Measurements from ENCODE around the gene METTL1. TPM values are rescaled to one million over a fixed set of nuclear protein-coding genes. Genes with fewer than 3 reads are reported as not detected.

METTL1 gene
- total RNA-seq, 3 donors from 2014 or later, result 10.1 to 15.3 (median 10.6) TPM

DNA sequence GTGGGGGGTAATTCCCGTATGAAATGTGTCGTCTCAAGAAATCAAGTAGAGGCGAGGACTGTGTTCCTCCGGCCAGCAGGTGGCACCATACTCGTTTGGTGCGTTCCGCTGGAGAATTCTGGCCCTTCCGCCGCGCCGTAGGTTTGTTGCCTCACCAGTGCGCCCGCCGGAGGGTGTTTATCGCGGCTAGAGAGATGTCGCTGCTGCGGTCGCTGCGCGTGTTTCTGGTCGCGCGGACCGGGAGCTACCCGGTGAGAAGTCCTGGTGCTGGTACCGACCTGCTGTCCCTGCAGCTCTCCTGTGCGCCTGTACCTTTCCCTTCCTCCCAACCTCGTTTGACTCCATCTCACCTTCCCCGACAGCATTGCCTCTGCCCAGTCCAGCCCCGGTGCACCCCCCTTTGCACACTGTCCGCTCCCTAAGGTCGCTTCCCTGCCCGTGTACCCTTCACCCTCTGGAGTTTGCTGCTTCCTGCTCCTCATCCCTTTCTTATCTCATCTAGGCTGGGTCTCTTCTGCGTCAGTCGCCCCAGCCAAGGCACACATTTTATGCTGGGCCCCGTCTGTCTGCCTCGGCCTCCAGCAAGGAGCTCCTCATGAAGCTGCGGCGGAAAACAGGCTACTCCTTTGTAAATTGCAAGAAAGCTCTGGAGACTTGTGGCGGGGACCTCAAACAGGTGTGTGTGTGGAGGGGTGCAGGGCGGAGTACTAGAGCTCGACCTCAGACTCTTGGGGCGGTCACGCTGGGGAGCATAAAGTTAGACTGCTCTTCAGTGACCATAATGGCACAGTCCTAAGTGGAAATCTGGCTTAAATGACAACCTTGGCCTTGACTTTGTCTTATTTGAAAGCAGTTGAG lies 10.9 kb upstream of the METTL1 start, which contains the start of gene TSFM:
Gene TSFM, plus strand, starts transcription at position 180 of the 858 bp plus-strand sequence. Its CDS starts 15 bp downstream, at position 195.
- DNase-seq, result peak; percentile 96 to 99 (median 97)
- ATAC-seq, result peak; percentile 100
- TF ChIP-seq, protein P1, sequence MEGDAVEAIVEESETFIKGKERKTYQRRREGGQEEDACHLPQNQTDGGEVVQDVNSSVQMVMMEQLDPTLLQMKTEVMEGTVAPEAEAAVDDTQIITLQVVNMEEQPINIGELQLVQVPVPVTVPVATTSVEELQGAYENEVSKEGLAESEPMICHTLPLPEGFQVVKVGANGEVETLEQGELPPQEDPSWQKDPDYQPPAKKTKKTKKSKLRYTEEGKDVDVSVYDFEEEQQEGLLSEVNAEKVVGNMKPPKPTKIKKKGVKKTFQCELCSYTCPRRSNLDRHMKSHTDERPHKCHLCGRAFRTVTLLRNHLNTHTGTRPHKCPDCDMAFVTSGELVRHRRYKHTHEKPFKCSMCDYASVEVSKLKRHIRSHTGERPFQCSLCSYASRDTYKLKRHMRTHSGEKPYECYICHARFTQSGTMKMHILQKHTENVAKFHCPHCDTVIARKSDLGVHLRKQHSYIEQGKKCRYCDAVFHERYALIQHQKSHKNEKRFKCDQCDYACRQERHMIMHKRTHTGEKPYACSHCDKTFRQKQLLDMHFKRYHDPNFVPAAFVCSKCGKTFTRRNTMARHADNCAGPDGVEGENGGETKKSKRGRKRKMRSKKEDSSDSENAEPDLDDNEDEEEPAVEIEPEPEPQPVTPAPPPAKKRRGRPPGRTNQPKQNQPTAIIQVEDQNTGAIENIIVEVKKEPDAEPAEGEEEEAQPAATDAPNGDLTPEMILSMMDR (IDR thresholded peaks at IDR 0.05), result peak; percentile 73
- Histone ChIP-seq H3K4me3 (peak within 1 kb of the TSS; percentile 75), H3K4me1 (ENCODE audit: low read depth) (peaks cover 10% of the 10 kb centered on the region), H3K36me3 (ENCODE audit: low read depth) (peaks cover 10% of the 10 kb centered on the region), H3K9me3 (no peaks in the 10 kb centered on the region)
- intact Hi-C loops (cut with DNase I, micrococcal nuclease), result no loop called here

DNA sequence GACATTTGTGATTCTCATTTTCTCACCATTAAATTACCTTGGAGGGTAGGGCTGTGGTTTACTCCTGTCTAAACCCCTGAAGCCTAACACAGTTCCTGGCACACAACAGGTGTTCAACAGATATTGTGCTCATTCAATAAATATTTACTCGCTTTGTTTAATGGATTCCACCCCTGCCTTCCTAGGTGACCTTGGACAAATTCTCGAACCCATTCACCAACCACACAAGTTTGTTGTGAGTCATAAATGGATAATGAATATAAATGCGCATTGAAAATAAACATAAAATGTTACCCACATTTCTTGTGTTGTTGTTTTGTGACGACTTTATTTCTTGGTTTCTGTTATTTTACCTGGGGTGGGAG lies 10.3 kb upstream of the METTL1 start:
- Histone ChIP-seq H3K36me3 (ENCODE audit: low read depth) (peaks cover 10% of the 10 kb centered on the region), H3K4me3 (no peak overlapping the region), H3K9me3 (no peaks in the 10 kb centered on the region), H3K4me1 (ENCODE audit: low read depth) (peaks cover 10% of the 10 kb centered on the region)
- DNase-seq, result no peak
- TF ChIP-seq, protein P1 (IDR thresholded peaks at IDR 0.05), result no peak
- intact Hi-C loops (cut with DNase I, micrococcal nuclease), result no loop called here
- no peak for ATAC-seq

DNA sequence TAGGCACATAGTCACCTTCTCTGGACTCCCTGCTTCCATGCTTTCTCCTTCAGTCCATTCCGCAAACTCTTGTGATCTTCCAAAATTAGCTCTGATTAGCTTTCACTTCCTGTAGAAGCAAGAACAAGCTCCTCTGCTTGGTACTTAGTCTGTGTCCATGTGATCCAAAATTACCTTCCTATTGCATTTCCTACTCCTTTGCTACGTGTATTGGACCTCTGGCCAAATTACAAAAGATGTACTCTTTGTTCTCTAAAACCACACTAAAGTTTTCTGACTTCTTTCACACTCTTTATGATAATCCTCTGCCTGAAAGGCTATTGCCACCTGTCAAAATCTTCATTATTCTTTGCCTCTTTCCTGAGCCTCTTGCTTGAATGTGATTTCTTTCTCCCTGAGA lies 9.9 kb upstream of the METTL1 start:
- H3K4me1 ChIP-seq (ENCODE audit: low read depth), result peaks cover 10% of the 10 kb centered on the region
- intact Hi-C loops (cut with DNase I, micrococcal nuclease), result no loop called here
- no peak overlapping the region for H3K4me3 ChIP-seq
- DNase-seq, result no peak
- peaks cover 8% of the 10 kb centered on the region for H3K36me3 ChIP-seq (ENCODE audit: low read depth)
- no peak for ATAC-seq
- TF ChIP-seq, protein P1 (IDR thresholded peaks at IDR 0.05), result no peak
- H3K9me3 ChIP-seq, result no peaks in the 10 kb centered on the region

DNA sequence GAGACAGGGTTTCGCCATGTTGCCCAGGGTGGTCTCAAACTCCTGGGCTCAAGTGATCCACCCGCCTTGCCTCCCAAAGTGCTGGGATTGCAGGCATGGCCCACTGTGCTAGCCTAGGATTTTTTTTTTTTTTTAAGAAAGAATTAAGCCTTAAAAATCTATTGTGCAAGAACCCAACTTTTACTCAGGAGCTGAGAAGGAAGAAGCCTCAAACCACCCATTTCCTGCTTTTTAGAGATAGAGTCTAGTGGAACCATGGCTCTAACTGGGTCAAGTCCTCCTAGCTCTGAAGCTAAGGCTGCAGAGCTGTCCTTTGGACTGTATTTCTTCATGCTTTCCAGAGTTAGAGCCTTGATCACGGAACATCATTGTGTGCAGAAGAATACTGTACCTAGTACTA lies 9.3 kb upstream of the METTL1 start:
- TF ChIP-seq, protein P1 (IDR thresholded peaks at IDR 0.05), result no peak
- ATAC-seq, result no peak
- peaks cover 2% of the 10 kb centered on the region for H3K36me3 ChIP-seq (ENCODE audit: low read depth)
- no peak for DNase-seq
- intact Hi-C loops (cut with DNase I, micrococcal nuclease), result no loop called here
- peaks cover 10% of the 10 kb centered on the region for H3K4me1 ChIP-seq (ENCODE audit: low read depth)
- no peaks in the 10 kb centered on the region for H3K9me3 ChIP-seq
- no peak overlapping the region for H3K4me3 ChIP-seq

DNA sequence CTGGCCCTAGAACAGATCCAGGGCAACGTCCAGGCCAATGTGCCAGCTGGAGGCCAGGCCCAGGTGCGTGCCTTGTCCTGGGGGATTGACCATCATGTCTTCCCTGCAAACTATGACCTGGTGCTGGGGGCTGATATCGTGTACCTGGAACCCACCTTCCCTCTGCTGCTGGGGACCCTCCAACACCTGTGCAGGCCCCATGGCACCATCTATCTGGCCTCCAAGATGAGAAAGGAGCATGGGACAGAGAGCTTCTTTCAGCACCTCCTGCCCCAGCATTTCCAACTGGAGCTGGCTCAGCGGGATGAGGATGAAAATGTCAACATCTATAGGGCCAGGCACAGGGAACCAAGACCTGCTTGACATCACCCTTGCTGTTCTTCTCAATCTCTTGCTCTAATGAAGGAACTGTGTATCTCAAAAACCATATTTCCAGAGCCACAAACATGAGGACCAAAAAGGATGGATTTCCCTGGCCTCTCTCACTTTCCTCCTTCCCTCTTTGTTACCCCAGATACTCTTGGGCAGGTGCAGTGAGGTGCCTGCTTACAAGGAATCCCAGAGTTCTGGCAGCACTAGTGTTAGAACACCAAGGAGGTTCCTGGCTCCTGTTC lies 8.5 kb upstream of the METTL1 start:
- DNase-seq (no peak), ATAC-seq (no peak)
- H3K4me1 ChIP-seq (ENCODE audit: low read depth), result peaks cover 10% of the 10 kb centered on the region
- TF ChIP-seq, protein P1 (IDR thresholded peaks at IDR 0.05), result no peak
- H3K4me3 ChIP-seq, result no peak overlapping the region
- H3K36me3 ChIP-seq (ENCODE audit: low read depth), result no peaks in the 10 kb centered on the region
- intact Hi-C loops (cut with DNase I, micrococcal nuclease), result no loop called here
- H3K9me3 ChIP-seq, result no peaks in the 10 kb centered on the region
